HG03159 (cell line): ENCODE measurements around the gene LST1.
A peak's percentile ranks its signal among the peaks of the same experiment; 100 is the strongest.
"Not testable (repeated sequence)": the region's sequence is repeated elsewhere in the genome, so short reads cannot be mapped to it uniquely, and the experiment has no call there.

Experiments used
- ATAC-seq: cut with Tn5 transposase; IDR thresholded peaks from one replicate; pipeline ENCODE4 v1.9.1; 2021; ENCODE audit warnings: mild to moderate bottlenecking, moderate library complexity; ENCODE audit not compliant: unreplicated experiment

LST1 gene

GRCh38 chr6:31580438-31580740 is 5.7 kb upstream of the LST1 start:
- no peak for ATAC-seq

- peak; percentile 53 for ATAC-seq
These were observed 5.2 kb upstream of the LST1 start for GRCh38 chr6:31580807-31581433.

- no peak for ATAC-seq
These were observed 4.4 kb upstream of the LST1 start for GRCh38 chr6:31581434-31582229.

GRCh38 chr6:31582230-31582643 is 3.8 kb upstream of the LST1 start, which contains the start of gene LTB:
Gene LTB, minus strand, starts transcription at chr6:31582424. Its CDS starts 7 bp downstream, at chr6:31582417.
- no peak for ATAC-seq

GRCh38 chr6:31585491-31585890 is 586 bp upstream of the LST1 start:
- no peak for ATAC-seq

GRCh38 chr6:31586599-31587281 is 663 bp downstream of the LST1 start:
- no peak for ATAC-seq

GRCh38 chr6:31587791-31588777 is 2.0 kb downstream of the LST1 start:
- no peak for ATAC-seq

- no peak for ATAC-seq
These were observed 3.0 kb downstream of the LST1 start for GRCh38 chr6:31588871-31589650.

GRCh38 chr6:31590691-31591090 is 4.6 kb downstream of the LST1 start:
- not testable (repeated sequence) for ATAC-seq

GRCh38 chr6:31592396-31592771 is 6.3 kb downstream of the LST1 start:
- no peak for ATAC-seq

- ATAC-seq: no peak
These were observed 10.9 kb downstream of the LST1 start for GRCh38 chr6:31597006-31597405.

GRCh38 chr6:31607317-31607716 is 21.2 kb downstream of the LST1 start:
- no peak for ATAC-seq

- no peak for ATAC-seq
These were observed 23.7 kb downstream of the LST1 start for GRCh38 chr6:31609519-31610406.

GRCh38 chr6:31610968-31611367 is 24.9 kb downstream of the LST1 start:
- no peak for ATAC-seq

- no peak for ATAC-seq
These were observed 28.1 kb downstream of the LST1 start for GRCh38 chr6:31614075-31614619.

GRCh38 chr6:31614684-31615578 is 28.9 kb downstream of the LST1 start, which contains the start of gene AIF1:
Gene AIF1, plus strand, starts transcription at chr6:31615234. Its CDS starts 96 bp downstream, at chr6:31615330.
- ATAC-seq: no peak

- no peak for ATAC-seq
These were observed 29.7 kb downstream of the LST1 start for GRCh38 chr6:31615748-31616147.

GRCh38 chr6:31617010-31617409 is 30.9 kb downstream of the LST1 start:
- no peak for ATAC-seq
